ENCODE measurements around the gene CTSW.

The CTSW gene

DNA sequence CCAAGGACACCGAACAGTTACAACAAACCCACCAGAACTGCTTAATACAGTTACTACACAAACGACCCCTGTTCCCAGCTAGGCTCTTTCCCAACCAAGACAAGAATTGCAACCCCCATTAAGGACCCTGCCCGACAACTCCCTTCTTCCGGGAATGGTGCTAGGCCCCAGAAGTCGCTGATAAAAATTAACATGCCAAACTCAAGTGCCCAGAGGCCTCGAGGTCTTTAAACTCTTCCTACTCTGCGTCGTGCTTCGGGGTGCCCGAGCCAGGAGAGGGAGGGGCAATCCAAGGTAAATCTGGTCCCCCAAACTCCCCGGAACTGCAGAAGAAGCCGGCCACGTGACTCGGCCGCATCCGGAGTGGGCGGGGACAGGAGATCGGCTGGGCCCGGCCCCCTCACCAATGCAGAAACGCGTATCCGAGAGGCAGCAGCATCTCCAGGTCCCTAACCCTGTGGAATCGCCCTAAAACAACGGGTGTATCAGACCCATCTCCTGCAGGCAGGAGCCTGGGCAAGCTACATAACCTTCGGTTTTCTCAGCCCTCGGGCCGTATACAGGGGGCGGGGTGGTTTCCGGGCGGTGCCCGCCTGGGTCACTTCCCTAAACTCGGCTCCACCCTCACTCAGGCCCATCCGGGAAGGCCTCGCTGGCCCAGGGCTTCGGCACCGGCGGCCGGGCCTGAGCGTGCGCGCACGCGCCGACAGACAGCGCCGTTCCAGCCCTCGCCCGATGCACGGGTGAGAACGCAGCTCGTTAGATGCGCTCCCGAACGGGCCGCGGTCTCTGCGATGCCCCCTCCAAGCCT, 22.7 kb upstream of the CTSW start:
- DNase-seq, result peak; percentile 87

DNA sequence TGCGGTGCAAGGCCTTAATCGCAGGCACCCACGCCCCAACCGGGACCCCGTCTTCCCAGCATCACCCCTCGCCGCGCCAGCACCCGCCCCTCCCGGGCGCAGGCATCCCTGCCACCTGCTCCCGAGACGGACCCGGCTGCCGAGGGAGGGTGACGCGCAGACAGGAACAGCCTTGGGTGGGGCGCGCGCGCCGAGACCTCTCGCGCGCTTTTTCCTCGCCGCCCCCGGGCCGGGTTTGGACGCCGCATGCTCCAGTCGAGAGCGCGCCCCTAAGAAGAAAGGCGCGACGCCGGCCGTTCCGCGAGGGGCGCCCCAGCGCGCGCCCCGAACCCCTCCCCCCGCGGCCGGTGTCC, 22.2 kb upstream of the CTSW start:
- DNase-seq, result peak; percentile 71

GRCh38 chr11:65857853-65858680, 21.6 kb upstream of the CTSW start, which contains the start of gene CFL1:
Gene CFL1 (minus strand): TSS chr11:65858180. CDS start chr11:65858099, 81 bp downstream.
- DNase-seq, result peak; percentile 97

- DNase-seq, result no peak
These were observed 21.0 kb upstream of the CTSW start for GRCh38 chr11:65858681-65859087.

DNA sequence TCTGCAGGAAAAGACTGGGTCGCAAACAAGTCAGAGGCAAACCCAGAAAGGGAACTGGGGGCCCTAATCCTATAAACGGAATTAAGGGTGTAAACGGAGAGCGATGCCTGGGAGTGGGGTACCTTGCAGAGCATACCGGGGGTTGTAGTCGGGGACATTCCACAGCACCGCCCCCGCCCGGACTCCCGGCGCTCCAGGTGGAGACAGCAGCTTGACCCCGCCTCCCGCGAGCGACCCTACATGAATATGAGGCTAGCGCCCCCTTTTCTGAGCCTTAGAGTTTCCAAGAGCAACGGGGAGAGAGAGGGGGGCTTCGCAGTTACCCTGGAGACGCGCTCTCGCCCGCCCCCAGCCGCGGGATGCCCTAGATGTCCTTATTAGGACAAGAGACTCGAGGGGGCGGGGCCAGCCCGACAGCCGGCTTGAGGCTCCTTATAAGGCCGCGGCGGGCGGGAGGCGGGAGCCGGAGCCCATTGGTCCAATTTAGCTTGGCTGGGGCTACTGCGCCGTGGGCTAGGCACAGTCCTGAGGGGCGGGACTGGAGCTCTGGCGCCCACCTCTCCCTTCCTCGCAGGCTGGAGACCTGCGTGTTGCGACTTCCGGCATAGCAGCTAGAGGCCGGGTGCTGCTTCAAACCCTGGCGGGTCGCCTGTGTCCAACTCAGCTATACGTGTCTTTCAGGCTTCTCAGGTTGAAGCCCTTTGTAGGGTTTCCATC, 20.4 kb upstream of the CTSW start:
- DNase-seq, result peak; percentile 99

GRCh38 chr11:65859812-65860277, 19.8 kb upstream of the CTSW start:
- peak; percentile 69 for DNase-seq

DNA sequence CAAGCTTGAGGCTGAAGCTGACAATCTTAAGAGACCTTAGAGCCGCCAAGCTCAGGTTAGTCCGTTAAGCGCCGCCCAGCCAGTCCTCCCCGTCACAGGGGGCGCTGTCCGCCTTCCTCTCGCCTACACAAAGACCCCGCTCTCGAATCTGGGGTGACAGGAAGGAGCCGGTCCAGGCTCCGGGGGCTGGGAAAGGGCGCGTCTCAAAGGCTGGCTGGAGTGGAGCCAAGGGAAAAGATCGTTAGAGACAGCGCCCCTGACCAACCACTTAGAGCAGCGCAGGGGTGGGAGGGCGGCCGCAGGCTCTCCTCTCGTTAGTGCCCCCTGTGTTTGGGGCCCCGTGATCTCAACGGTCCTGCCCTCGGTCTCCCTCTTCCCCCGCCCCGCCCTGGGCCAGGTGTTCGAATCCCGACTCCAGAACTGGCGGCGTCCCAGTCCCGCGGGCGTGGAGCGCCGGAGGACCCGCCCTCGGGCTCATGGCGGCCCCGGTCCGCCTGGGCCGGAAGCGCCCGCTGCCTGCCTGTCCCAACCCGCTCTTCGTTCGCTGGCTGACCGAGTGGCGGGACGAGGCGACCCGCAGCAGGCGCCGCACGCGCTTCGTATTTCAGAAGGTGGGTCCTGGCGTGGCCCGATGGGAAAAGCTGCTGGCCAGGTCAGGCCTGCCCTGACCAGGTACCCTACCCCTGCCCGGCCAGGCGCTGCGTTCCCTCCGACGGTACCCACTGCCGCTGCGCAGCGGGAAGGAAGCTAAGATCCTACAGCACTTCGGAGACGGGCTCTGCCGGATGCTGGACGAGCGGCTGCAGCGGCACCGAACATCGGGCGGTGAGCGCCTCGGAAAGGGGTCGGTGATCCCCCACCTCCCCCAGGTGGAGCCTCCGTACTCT, 19.1 kb upstream of the CTSW start, which contains the start of gene MUS81:
MUS81 (plus strand) TSS at position 156 of the 887 bp plus-strand sequence; CDS start at position 477, 321 bp downstream.
- DNase-seq, result peak; percentile 98

DNA sequence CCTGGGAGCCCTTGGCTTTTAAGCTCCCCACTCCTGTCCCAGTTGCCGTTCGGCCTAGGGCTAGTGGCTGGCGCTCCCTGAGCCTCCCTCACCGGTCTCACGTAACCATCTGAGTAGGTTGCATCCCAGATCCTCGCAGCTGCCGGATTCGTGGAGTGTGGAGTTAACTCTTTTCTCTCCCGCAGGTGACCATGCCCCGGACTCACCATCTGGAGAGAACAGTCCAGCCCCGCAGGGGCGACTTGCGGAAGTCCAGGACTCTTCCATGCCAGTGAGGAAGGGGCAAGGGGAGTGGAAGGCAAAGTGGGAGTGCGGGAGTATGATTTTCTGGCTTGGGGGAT, 18.5 kb upstream of the CTSW start:
- DNase-seq, result no peak

DNA sequence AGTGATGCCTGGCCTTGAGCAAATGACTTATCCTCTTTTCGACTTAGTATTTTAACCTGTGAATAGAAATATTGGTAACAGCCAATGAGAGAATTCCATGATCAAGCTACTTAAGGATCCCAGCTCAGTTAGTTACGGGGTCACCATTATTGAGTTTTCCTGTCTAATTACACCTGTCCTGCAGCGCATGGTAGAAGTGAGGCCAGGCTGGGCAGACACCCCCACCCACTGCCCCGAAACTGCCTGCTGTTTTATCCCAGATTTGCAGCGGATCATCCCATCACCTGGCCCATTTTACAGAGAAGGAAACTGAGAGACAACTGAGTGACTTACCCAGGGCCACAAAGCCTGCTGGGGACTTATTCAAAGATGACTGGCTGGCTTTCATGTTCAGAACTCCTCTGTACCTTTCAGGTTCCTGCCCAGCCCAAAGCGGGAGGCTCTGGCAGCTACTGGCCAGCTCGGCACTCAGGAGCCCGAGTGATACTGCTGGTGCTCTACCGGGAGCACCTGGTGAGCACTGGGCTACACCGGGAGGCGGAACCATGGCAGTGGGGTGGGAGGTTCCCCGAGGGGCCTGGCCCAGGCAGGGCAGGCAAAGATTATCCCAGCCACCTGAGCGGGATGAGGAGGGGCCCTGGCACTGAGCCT, 18.0 kb upstream of the CTSW start:
- DNase-seq, result peak; percentile 22

- peak; percentile 19 for DNase-seq
These were observed 17.4 kb upstream of the CTSW start for GRCh38 chr11:65862191-65862735.

- peak; percentile 18 for DNase-seq
These were observed 16.4 kb upstream of the CTSW start for GRCh38 chr11:65862941-65863888.

DNA sequence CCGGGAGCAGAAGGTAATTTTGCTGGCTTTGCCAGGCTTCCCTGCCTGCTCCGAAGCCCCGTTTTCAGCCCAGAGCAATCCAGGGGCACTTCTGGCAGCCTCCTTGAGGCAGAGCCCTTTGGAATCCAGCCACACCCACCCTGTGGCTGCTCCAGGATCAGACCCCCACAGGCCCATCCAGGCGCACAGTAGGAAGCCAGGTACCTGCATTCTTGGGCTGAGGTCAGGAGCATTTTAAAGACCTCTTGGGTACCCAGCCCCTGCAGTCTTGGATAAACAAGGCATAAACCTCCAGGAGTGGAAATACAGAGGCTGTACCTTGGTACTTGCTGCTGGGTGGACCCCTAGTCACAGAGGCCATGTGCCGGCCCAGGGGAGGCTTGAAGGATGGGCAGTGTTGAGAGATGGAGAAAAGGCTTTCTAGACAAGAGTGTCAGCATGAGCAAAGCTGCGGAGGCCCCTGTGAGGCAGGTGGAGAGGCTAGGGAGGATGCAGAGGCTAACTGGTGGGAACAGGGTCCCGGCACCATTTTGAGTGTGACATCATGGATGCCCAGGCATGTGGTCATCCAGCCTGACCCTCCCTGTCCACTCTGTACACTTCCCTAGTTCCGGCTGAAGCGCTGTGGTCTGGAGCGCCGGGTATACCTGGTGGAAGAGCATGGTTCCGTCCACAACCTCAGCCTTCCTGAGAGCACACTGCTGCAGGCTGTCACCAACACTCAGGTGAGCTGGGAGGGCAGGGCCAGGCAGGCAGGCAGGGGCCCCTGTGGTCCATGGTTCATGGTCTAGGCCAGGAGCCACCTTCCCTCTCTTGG, 15.5 kb upstream of the CTSW start:
- no peak for DNase-seq

- DNase-seq, result no peak
These were observed 14.7 kb upstream of the CTSW start for GRCh38 chr11:65864706-65865471.

DNA sequence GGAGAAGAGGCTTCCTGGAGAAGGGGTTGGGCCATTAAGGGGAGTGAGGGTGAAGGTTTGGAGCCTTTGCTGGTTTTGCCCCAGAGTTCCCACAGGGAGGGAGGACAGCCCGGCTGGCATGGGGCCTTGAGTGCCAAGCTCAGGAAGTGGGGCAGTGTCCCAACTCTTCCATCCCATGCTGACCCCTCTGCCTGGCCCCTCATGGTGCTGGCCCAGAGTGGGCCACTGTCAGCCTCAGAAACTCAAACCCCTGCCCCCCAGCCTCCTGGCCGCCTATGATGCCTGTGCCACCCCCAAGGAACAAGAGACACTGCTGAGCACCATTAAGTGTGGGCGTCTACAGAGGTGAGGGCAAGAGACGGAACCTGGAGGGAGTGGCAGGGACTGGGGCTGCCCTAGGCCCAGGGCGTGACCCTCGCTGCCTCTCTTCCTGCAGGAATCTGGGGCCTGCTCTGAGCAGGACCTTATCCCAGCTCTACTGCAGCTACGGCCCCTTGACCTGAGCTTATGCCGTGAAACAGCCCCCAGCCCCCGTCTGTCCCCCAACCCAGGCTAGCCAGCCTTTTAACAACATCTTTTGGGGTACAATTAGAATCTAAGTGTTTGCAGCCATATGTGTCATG, 14.0 kb upstream of the CTSW start:
- no peak for DNase-seq

GRCh38 chr11:65866509-65867283, 12.9 kb upstream of the CTSW start:
- DNase-seq, result no peak

GRCh38 chr11:65867284-65868071, 12.2 kb upstream of the CTSW start:
- peak; percentile 67 for DNase-seq

Data from stimulated activated CD8-positive, alpha-beta memory T cell treated with anti-CD3 and anti-CD28 coated beads, Interleukin-4, amount 100 ng/mL, for 48 hours (primary cell).